Central memory CD8-positive, alpha-beta T cell (primary cell): ENCODE results near the gene JUND.

ENCODE experiments used
- ATAC-seq: fragments of 150-1000 bp; cut with Tn5 transposase; replicated peaks from 2 replicates; pipeline ENCODE4 v1.10.0; 2022; ENCODE audit warnings: mild to moderate bottlenecking, moderate FRiP score, moderate number of reproducible peaks; ENCODE audit not compliant: poor library complexity, severe bottlenecking; ENCODE audit errors: extremely low read depth
- DNase-seq, 2 donors: peaks; one replicate each; pipeline ENCODE4 v3.0.0; 2021; ENCODE audit warnings: low spot score in 2 of 2
- H3K27ac Mint-ChIP-seq: one replicate; pipeline ENCODE4 v1.8.0; 2022; ENCODE audit warnings: low read depth, mild to moderate bottlenecking, moderate library complexity, mixed read lengths
- H3K27me3 Mint-ChIP-seq: one replicate; pipeline ENCODE4 v1.8.0; 2022; ENCODE audit warnings: mixed read lengths
- H3K36me3 Mint-ChIP-seq: one replicate; pipeline ENCODE4 v1.8.0; 2022; ENCODE audit warnings: mild to moderate bottlenecking, moderate library complexity, mixed read lengths; ENCODE audit not compliant: insufficient read depth
- H3K4me1 Mint-ChIP-seq: one replicate; pipeline ENCODE4 v1.8.0; 2022; ENCODE audit warnings: mixed read lengths
- H3K4me3 Mint-ChIP-seq: one replicate; pipeline ENCODE4 v1.8.0; 2022; ENCODE audit warnings: mild to moderate bottlenecking, moderate library complexity, mixed read lengths
- H3K9me3 Mint-ChIP-seq: one replicate; pipeline ENCODE4 v1.8.0; 2022; ENCODE audit warnings: mixed read lengths

The JUND gene

DNA sequence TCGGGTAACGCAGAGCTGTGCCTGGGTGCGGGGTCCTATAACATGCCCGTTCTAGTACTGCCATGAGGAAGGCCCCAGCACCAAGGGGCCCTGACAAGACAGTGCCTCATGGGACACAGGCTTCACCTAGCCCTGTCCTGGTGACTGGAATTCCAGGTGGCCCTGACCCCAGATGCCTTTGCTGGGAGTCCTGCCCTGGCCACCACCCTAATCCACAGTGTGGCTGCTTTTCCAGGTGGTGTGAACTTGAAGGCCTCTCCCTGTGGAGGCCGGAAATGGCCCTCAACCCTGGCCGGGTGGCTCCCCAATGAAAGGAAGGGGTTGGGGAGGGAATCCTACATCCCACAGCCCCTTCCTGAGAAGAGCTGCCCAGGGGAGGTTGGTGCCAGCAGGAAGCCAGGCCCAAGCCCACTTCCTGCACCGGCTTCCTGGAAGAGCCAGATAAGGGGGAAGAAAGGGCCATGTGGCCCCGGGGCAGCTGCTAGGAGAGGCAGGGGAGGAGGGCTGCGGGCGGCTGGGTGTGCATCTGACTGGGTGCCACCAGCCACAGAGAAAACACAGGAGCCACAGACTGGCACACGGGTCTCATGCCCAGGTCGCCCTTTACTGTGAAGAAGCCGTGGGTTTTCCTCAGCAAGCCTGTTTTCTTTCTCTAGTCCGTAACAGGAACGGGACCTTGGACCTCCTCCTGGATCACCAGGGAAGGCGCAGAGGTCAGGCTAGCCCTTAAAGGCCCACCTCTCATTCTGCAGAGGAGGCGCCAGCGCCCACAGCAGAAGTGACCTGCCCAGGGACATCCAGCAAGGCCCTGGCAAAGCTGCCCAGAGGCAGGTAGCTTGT, 36.8 kb upstream of the JUND start:
- DNase-seq (no peak), ATAC-seq (peak; percentile 61)
- Mint-ChIP-seq H3K9me3 (no peaks in the 10 kb centered on the region), H3K4me1 (peaks cover 45% of the 10 kb centered on the region), H3K27ac (peak overlapping the region; percentile 65), H3K4me3 (peak overlapping the region; percentile 70), H3K36me3 (peaks cover 11% of the 10 kb centered on the region), H3K27me3 (no peaks in the 10 kb centered on the region)

- ATAC-seq (no peak), DNase-seq (no peak)
- no peak overlapping the region for H3K27ac Mint-ChIP-seq
- H3K4me1 Mint-ChIP-seq = peaks cover 10% of the 10 kb centered on the region
- H3K27me3 Mint-ChIP-seq = no peaks in the 10 kb centered on the region
- no peaks in the 10 kb centered on the region for H3K9me3 Mint-ChIP-seq
- H3K36me3 Mint-ChIP-seq = peaks cover 15% of the 10 kb centered on the region
- no peak overlapping the region for H3K4me3 Mint-ChIP-seq
These were observed 32.0 kb upstream of the JUND start for GRCh38 chr19:18313398-18313797.

DNA sequence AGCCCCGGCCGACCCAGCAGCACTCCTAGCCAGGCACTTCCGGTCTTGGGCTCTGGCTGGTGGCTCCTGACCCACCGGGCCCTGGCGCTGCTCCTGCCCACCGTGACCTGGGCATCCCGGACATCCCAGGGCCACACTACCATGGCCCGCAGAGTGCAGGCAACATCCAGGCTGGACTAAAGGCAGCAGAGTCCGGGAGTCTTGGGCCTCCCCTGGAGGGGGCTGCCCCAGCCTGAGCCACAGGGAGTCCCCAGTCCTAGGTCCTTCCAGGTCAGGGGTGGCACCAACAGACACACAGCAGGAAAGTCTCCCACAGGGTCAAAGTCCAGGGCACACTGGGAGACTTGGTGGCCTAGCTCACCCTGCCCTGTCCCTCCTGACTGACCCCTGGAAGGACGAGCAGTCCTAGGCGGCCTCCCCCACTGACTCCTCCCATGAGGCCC, 30.7 kb upstream of the JUND start:
- no peaks in the 10 kb centered on the region for H3K9me3 Mint-ChIP-seq
- no peaks in the 10 kb centered on the region for H3K27me3 Mint-ChIP-seq
- peaks cover 21% of the 10 kb centered on the region for H3K36me3 Mint-ChIP-seq
- no peak overlapping the region for H3K4me3 Mint-ChIP-seq
- H3K27ac Mint-ChIP-seq = peak overlapping the region; percentile 46
- DNase-seq = no peak
- H3K4me1 Mint-ChIP-seq = peaks cover 6% of the 10 kb centered on the region
- no peak for ATAC-seq

DNA sequence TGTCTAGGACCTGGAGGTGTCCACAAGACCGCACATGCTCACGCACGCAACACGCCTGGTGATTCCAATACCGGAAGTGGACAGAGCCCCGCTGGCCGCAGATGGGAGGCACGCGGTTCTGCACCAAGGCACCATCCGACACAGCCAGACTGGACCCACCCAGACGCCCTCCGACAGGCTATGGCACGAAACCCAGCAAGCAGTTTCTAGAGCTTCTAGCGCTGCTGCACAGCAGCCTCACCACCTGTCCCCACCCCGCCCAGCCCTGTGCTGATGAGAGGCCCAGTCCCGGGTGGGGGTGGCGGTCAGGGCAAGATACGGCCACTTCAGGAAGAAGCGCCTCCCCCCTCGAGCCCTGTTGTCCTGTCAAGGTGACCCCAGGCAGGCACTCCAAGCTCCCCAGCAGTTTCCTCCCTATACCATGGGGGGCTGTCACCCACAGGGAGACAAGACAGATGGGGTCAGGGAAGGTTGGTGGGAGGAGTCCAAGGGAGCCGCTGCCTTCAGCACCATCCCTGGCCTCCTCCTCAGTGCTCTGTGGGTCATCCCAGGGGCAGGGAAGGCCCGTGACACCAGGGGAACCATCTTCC, 30.2 kb upstream of the JUND start:
- Mint-ChIP-seq H3K9me3 (no peaks in the 10 kb centered on the region), H3K4me3 (no peak overlapping the region), H3K36me3 (peaks cover 24% of the 10 kb centered on the region), H3K4me1 (peaks cover 11% of the 10 kb centered on the region), H3K27ac (no peak overlapping the region), H3K27me3 (no peaks in the 10 kb centered on the region)
- no peak for ATAC-seq
- no peak for DNase-seq

GRCh38 chr19:18310966-18311365, 29.5 kb upstream of the JUND start:
- Mint-ChIP-seq H3K27me3 (no peaks in the 10 kb centered on the region), H3K36me3 (peaks cover 27% of the 10 kb centered on the region), H3K4me1 (peaks cover 14% of the 10 kb centered on the region), H3K4me3 (no peak overlapping the region), H3K9me3 (no peaks in the 10 kb centered on the region), H3K27ac (no peak overlapping the region)
- ATAC-seq (no peak), DNase-seq (no peak)

- Mint-ChIP-seq H3K4me1 (peaks cover 18% of the 10 kb centered on the region), H3K9me3 (no peaks in the 10 kb centered on the region), H3K4me3 (no peak overlapping the region), H3K36me3 (peaks cover 29% of the 10 kb centered on the region), H3K27me3 (no peaks in the 10 kb centered on the region), H3K27ac (no peak overlapping the region)
- DNase-seq = no peak
- ATAC-seq = no peak
These were observed 28.9 kb upstream of the JUND start for GRCh38 chr19:18310118-18310909.

DNA sequence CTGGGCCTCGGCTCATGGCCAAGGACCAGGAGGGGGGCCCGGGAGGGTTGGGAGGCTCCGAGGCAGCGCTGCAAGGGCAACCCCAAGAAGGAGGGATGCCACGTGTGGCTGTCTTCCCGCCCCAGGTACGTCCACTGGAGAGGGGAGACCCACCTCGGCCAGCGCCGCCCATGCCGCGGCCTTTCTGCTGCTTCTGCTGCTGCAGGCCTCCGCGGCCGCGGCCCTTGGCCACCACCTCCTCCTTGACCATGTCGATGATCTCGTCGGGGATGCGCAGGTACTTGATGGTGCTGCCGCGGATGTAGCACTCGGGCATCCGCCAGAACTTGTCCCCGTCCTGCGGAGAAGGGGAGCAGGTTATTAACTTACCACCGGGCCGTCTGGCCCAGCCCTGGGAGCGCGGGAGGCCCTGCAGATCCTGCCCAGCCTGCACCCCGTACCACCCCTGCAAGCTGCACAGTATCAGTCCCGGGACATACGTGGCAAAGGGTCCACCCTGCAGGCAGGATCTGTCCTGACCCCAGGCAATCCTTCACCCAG, 28.2 kb upstream of the JUND start:
- Mint-ChIP-seq H3K36me3 (peaks cover 31% of the 10 kb centered on the region), H3K4me3 (no peak overlapping the region), H3K27ac (no peak overlapping the region), H3K27me3 (no peaks in the 10 kb centered on the region), H3K9me3 (no peaks in the 10 kb centered on the region), H3K4me1 (peaks cover 25% of the 10 kb centered on the region)
- ATAC-seq = no peak
- DNase-seq = no peak

GRCh38 chr19:18308948-18309325, 27.5 kb upstream of the JUND start:
- ATAC-seq (no peak), DNase-seq (no peak)
- Mint-ChIP-seq H3K4me1 (peaks cover 31% of the 10 kb centered on the region), H3K4me3 (no peak overlapping the region), H3K36me3 (peaks cover 35% of the 10 kb centered on the region), H3K9me3 (no peaks in the 10 kb centered on the region), H3K27ac (no peak overlapping the region), H3K27me3 (no peaks in the 10 kb centered on the region)

DNA sequence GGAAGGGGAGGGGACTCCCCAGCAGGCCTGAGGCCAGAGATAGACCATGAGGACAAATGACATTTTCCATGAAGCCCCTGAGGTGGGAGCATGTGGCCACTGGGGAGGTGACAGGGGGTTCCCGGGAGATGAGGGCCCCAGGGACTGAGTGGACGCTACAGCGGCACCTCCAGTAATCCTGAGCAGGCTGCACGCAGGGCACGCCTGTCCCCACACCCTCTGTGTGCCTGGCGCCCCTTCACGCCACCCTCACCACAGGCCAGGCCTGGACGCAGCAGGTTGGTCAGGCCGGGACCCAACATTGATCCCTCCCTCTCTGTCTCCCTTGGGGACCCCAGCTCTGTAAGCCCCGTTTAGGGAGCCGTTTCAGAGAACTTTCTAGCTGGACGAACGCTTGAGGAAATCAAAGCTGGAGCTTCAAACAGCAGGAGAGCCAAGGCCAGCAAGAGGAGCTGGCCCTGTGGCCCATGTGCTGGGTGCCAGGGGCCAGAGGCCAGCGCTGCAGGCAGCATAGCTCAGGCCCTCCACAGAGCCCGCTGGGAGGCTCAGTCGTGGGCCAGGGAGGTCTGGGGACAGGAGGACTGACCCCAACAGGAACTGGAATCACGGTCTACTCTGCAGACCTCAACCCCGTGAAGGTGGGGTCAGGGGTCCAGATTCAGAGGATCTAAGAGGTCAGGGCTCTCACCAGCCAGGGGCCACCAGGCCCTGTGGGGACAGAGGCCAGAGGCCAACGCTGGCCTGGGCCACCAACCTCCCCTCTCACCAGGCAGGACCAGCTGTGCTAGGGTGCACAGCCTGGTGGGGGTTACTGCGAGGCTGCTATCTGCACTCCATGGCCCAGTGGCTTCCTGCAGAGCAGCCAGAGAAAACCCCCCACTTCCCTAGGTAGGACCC, 26.9 kb upstream of the JUND start:
- H3K9me3 Mint-ChIP-seq = no peaks in the 10 kb centered on the region
- no peak overlapping the region for H3K27ac Mint-ChIP-seq
- H3K36me3 Mint-ChIP-seq = peaks cover 40% of the 10 kb centered on the region
- ATAC-seq (no peak), DNase-seq (no peak)
- H3K27me3 Mint-ChIP-seq = no peaks in the 10 kb centered on the region
- no peak overlapping the region for H3K4me3 Mint-ChIP-seq
- peaks cover 38% of the 10 kb centered on the region for H3K4me1 Mint-ChIP-seq

DNA sequence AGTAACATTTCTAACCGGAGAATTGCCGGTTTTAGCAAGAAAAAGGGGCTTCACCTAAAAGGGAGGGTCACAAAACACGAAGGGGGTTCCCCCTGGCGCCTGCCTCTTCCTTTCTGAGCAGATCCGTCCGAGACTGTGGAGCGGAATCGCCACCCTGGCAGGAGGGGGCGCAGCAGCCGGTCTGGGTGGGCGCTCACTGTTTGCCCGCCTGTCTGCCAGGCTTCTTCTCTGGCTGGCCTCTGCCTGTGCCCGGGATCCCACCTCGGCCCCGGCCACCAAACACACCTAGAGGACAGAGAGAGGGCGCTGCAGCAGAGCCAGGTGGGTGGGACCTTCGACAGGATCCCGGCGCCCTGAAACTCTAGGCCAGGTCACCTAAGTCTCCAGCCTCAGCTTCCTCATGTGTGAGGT, 25.9 kb upstream of the JUND start:
- H3K27me3 Mint-ChIP-seq = no peaks in the 10 kb centered on the region
- no peak for ATAC-seq
- H3K4me3 Mint-ChIP-seq = peak overlapping the region; percentile 86
- no peaks in the 10 kb centered on the region for H3K9me3 Mint-ChIP-seq
- H3K27ac Mint-ChIP-seq = peak overlapping the region; percentile 98
- no peak for DNase-seq
- peaks cover 40% of the 10 kb centered on the region for H3K4me1 Mint-ChIP-seq
- H3K36me3 Mint-ChIP-seq = peaks cover 37% of the 10 kb centered on the region

DNA sequence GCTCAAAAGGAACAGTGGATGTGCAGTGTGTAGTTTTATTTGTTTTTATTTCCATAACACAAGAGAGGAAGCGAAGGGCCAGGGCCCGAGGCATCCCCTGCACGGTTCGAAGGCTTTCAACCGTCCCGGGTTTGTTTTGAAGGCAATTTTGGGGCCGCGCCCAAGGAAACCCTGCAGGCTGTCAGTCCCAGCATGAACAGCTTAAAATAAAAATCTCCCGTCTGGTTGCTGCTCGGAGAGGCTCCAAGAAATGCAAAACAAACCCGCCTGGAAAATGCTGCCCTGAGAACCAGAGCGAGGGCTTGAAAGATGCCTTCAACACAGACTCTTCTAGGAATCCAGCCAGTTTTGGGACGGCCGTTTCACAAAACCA, 25.5 kb upstream of the JUND start:
- H3K9me3 Mint-ChIP-seq = no peaks in the 10 kb centered on the region
- DNase-seq (no peak), ATAC-seq (no peak)
- peak overlapping the region; percentile 86 for H3K4me3 Mint-ChIP-seq
- peaks cover 40% of the 10 kb centered on the region for H3K4me1 Mint-ChIP-seq
- peaks cover 37% of the 10 kb centered on the region for H3K36me3 Mint-ChIP-seq
- H3K27me3 Mint-ChIP-seq = no peaks in the 10 kb centered on the region
- peak overlapping the region; percentile 98 for H3K27ac Mint-ChIP-seq
